Dermis blood vessel endothelial cell (primary cell): ENCODE measurements around the gene MAP3K14. TPM values are rescaled to one million over a fixed set of nuclear protein-coding genes. Genes with fewer than 3 reads are reported as not detected.
A peak's percentile ranks its signal among the peaks of the same experiment; 100 is the strongest.

Experiments
- DNase-seq: peaks from one replicate; pipeline ENCODE4 v3.0.0; 2010
- total RNA-seq: library from RNA; depleted of rRNA; stranded (reverse); fragments of >200 nt; gene quantifications from 2 replicates; pipeline ENCODE4 v1.2.3, GENCODE V29; 2014

The MAP3K14 gene
- total RNA-seq, 1 donor from 2014 or later: 3.2 TPM

DNA sequence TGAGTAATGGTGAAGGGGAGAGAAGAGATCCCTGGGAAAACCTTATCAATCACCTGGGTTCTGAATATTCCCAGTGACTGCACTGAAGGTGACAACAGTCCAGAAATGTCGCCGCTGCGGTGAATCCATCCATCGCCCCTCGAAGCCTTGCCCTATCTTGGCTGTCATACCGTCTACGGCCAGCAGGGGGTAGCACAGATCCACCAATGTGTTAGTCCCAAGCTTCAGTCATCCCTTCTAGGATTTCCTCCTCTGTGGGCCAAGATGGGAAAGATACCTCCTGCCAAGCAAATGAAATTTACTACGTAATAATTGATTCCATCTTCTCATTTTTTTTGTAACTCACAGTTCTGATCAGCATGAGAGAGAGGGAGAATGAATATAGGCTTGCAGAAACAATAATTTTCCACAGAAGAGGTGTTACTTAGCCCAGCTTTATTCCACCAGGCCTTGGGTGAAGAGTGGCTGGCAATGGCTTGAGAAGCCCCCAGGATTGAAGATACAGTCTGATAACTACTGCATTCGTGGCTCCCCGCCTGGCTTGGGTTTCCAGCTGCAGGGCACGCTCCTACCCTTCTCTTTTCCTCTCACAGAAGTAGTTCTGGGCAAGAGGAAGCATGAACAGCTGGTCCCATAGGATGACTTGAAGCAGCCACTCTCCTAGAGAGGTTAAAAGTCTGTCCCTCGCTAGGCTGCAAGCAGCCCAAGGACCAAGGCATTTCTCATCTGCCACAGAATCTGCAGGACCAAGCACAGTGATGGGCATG is 97.7 kb downstream of the MAP3K14 start:
- peak; percentile 89 for DNase-seq

Other genes starting within 250 kb of the MAP3K14 start
- gene PLCD3, start 184.5 kb downstream of the MAP3K14 start, total RNA-seq: 51.3 and 51.4 TPM in 2 replicates
- 4.5 and 4.9 TPM in 2 replicates for gene ACBD4, start 181.3 kb downstream of the MAP3K14 start, total RNA-seq
- gene HEXIM1, start 168.5 kb downstream of the MAP3K14 start, total RNA-seq: 7.0 and 11.0 TPM in 2 replicates
- 4.1 and 4.8 TPM in 2 replicates for gene HEXIM2, start 155.1 kb downstream of the MAP3K14 start, total RNA-seq
- gene FMNL1, start 95.1 kb downstream of the MAP3K14 start, total RNA-seq: 1.0 and 4.0 TPM in 2 replicates
- gene SPATA32, start 54.9 kb downstream of the MAP3K14 start, total RNA-seq: 0.05 TPM in 1 of 2 replicates, not detected in the other
- gene ARHGAP27, start 115.8 kb upstream of the MAP3K14 start, total RNA-seq: 61.8 and 66.5 TPM in 2 replicates
- 27.4 and 28.5 TPM in 2 replicates for gene PLEKHM1, start 173.7 kb upstream of the MAP3K14 start, total RNA-seq